Neuronal stem cell (in vitro differentiated cells): ENCODE data around the gene OSBPL2.
A peak's percentile ranks its signal among the peaks of the same experiment; 100 is the strongest.

Experiments used
- DNase-seq: peaks from one replicate; pipeline ENCODE4 v3.0.0-alpha.2; 2013; ENCODE audit warnings: low spot score
- H2AFZ ChIP-seq: one replicate; pipeline ENCODE4 v1.6.1; 2013; ENCODE audit warnings: mild to moderate bottlenecking, low read length, inconsistent platforms
- H2AK5ac ChIP-seq: 2 replicates; pipeline ENCODE4 v1.6.1; 2013; ENCODE audit warnings: low read depth, mild to moderate bottlenecking, inconsistent platforms, low read length, moderate library complexity, mixed read lengths
- H2BK120ac ChIP-seq: 2 replicates; pipeline ENCODE4 v1.6.1; 2013; ENCODE audit warnings: low read depth, mild to moderate bottlenecking, inconsistent platforms, low read length, moderate library complexity, mixed read lengths
- H2BK12ac ChIP-seq: one replicate; pipeline ENCODE4 v1.6.1; 2013; ENCODE audit warnings: low read length, inconsistent platforms
- H2BK15ac ChIP-seq: 2 replicates; pipeline ENCODE4 v1.6.1; 2013; ENCODE audit warnings: mild to moderate bottlenecking, low read length, inconsistent platforms, mixed read lengths
- H2BK5ac ChIP-seq: one replicate; pipeline ENCODE4 v1.6.1; 2013; ENCODE audit warnings: inconsistent platforms, mild to moderate bottlenecking, low read length, moderate library complexity
- H3K14ac ChIP-seq: one replicate; pipeline ENCODE4 v1.6.1; 2013; ENCODE audit warnings: low read length, inconsistent platforms
- H3K18ac ChIP-seq: 2 replicates; pipeline ENCODE4 v1.6.1; 2013; ENCODE audit warnings: low read length, inconsistent platforms
- H3K23ac ChIP-seq: 2 replicates; pipeline ENCODE4 v1.6.1; 2013; ENCODE audit warnings: low read depth, mild to moderate bottlenecking, mixed read lengths, low read length, inconsistent platforms; ENCODE audit not compliant: poor library complexity
- H3K27ac ChIP-seq: replicated peaks from 3 replicates; pipeline ENCODE4 v1.5.1; 2013; ENCODE audit warnings: low read length, inconsistent platforms
- H3K27me3 ChIP-seq, 3 experiments: 2 replicates each; pipeline ENCODE4 v1.6.1; 2013; ENCODE audit warnings: low read length in 3 of 3, mild to moderate bottlenecking in 2 of 3, inconsistent platforms in 1 of 3, low read depth in 1 of 3, mixed read lengths in 1 of 3, moderate library complexity in 1 of 3; ENCODE audit not compliant: control insufficient read depth in 3 of 3, insufficient read depth in 3 of 3
- H3K36me3 ChIP-seq, 2 donors: replicated peaks in 1 of 2; 2 replicates each; pipeline ENCODE4 v1.6.1; 2013; ENCODE audit warnings: low read length in 2 of 2; ENCODE audit not compliant: control insufficient read depth in 2 of 2, insufficient read depth in 2 of 2
- H3K4ac ChIP-seq: 2 replicates; pipeline ENCODE4 v1.6.1; 2013; ENCODE audit warnings: inconsistent platforms, mild to moderate bottlenecking, low read length, moderate library complexity
- H3K4me1 ChIP-seq, 2 donors: 1 replicate in 1 of 2; 2 replicates in 1 of 2; pipeline ENCODE4 v1.6.1; 2013; ENCODE audit warnings: low read length in 2 of 2, low read depth in 1 of 2; ENCODE audit not compliant: control insufficient read depth in 2 of 2, insufficient read depth in 1 of 2
- H3K4me2 ChIP-seq: one replicate; pipeline ENCODE4 v1.6.1; 2013; ENCODE audit warnings: mild to moderate bottlenecking, low read length, inconsistent platforms; ENCODE audit not compliant: insufficient read depth, poor library complexity, severe bottlenecking
- H3K4me3 ChIP-seq, 2 donors: 2 replicates each; pipeline ENCODE4 v1.5.1; 2013; ENCODE audit warnings: low read length in 2 of 2, mild to moderate bottlenecking in 2 of 2, inconsistent platforms in 1 of 2, moderate library complexity in 1 of 2
- H3K79me1 ChIP-seq: one replicate; pipeline ENCODE4 v1.6.1; 2013; ENCODE audit warnings: low read depth, mild to moderate bottlenecking, inconsistent platforms, low read length, moderate library complexity
- H3K9ac ChIP-seq: one replicate; pipeline ENCODE4 v1.6.1; 2013; ENCODE audit warnings: mild to moderate bottlenecking, low read depth, low read length, inconsistent platforms; ENCODE audit not compliant: poor library complexity
- H3K9me3 ChIP-seq, 2 donors: replicated peaks in 1 of 2; 2 replicates each; pipeline versions ENCODE3 to v1.6.1; 2013; ENCODE audit warnings: low read length in 2 of 2, mild to moderate bottlenecking in 2 of 2, inconsistent platforms in 1 of 2, low read depth in 1 of 2, mixed read lengths in 1 of 2, moderate library complexity in 1 of 2; ENCODE audit not compliant: control insufficient read depth in 2 of 2, insufficient read depth in 1 of 2
- H4K8ac ChIP-seq: one replicate; pipeline ENCODE4 v1.6.1; 2013; ENCODE audit warnings: low read depth, mild to moderate bottlenecking, inconsistent platforms, low read length, moderate library complexity
- H4K91ac ChIP-seq: one replicate; pipeline ENCODE4 v1.6.1; 2013; ENCODE audit warnings: low read length, low read depth, mild to moderate bottlenecking, inconsistent platforms; ENCODE audit not compliant: poor library complexity
- WGBS, 2 donors: extraction: QIAGEN DNeasy Blood & Tissue Kit; methylation state at CpG; one replicate each; pipeline ENCODE4 v1.1.7; 2013; ENCODE audit warnings: missing lambda C conversion rate in 2 of 2, mixed read lengths in 1 of 2; ENCODE audit not compliant: insufficient read length in 2 of 2, insufficient replicate concordance in 1 of 2; ENCODE audit errors: extremely low coverage in 2 of 2; 5-methylcytosine and 5-hydroxymethylcytosine counted together

Gene OSBPL2

GRCh38 chr20:62333820-62334595 is 95.7 kb downstream of the OSBPL2 start:
- H3K18ac ChIP-seq: no peak overlapping the region
- no peak overlapping the region for H2AFZ ChIP-seq
- H2AK5ac ChIP-seq: no peak overlapping the region
- no peak overlapping the region for H3K4ac ChIP-seq
- H3K9me3 ChIP-seq: peaks cover 0 to 5% of the 10 kb centered on the region in 2 donors
- no peak overlapping the region for H4K91ac ChIP-seq
- no peak for DNase-seq
- H3K23ac ChIP-seq: peak overlapping the region; percentile 65
- peaks cover 13% of the 10 kb centered on the region for H3K79me1 ChIP-seq
- no peak overlapping the region for H2BK5ac ChIP-seq
- H3K9ac ChIP-seq: no peak overlapping the region
- peak overlapping the region; percentile 17 for H4K8ac ChIP-seq
- no peak overlapping the region for H3K14ac ChIP-seq
- no CpG with 5 or more reads among the region's 37 CpGs for whole genome bisulfite sequencing, 2 donors
- H3K4me1 ChIP-seq: peaks cover 0 to 3% of the 10 kb centered on the region in 2 donors
- H2BK120ac ChIP-seq: no peak overlapping the region
- H3K4me2 ChIP-seq: no peak overlapping the region
- H3K36me3 ChIP-seq: peaks cover 53 to 61% of the 10 kb centered on the region in 2 donors
- H2BK15ac ChIP-seq: no peak overlapping the region
- H3K4me3 ChIP-seq: peak overlapping the region in 1 of 2 donors; percentile 4
- peaks cover 0 to 2% (median 0%) of the 10 kb centered on the region in 3 experiments for H3K27me3 ChIP-seq
- no peak overlapping the region for H2BK12ac ChIP-seq
- H3K27ac ChIP-seq: no peak overlapping the region

DNA sequence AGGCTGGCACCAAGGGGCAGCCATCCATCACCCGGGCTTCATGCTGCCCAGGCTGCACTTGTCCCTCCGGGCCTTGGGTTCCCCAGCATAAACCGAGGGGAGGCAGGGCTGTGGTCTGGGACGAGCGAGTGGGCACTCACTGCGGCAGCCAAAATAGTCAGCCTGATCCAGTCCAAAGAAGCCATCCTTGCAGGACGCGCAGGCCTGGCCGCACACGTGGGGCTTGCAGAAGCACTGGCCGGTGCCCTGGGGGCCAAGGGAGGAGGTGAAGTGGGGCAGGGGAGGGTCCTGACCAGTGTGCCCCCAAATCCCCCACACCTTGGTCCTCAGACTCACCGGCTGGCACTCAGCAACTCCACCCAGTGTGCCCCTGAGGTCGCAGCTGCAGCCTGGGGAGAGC is 96.6 kb downstream of the OSBPL2 start:
- H2BK12ac ChIP-seq: no peak overlapping the region
- H3K4ac ChIP-seq: no peak overlapping the region
- no CpG with 5 or more reads among the region's 13 CpGs for WGBS, 2 donors
- H2BK5ac ChIP-seq: peak overlapping the region; percentile 39
- H3K36me3 ChIP-seq: peaks cover 51 to 59% of the 10 kb centered on the region in 2 donors
- H2BK120ac ChIP-seq: no peak overlapping the region
- H3K4me2 ChIP-seq: no peak overlapping the region
- peaks cover 0 to 2% (median 0%) of the 10 kb centered on the region in 3 experiments for H3K27me3 ChIP-seq
- no peak for DNase-seq
- H3K18ac ChIP-seq: no peak overlapping the region
- no peak overlapping the region for H3K9ac ChIP-seq
- H3K27ac ChIP-seq: no peak overlapping the region
- no peak overlapping the region for H2BK15ac ChIP-seq
- peaks cover 12% of the 10 kb centered on the region for H3K79me1 ChIP-seq
- peaks cover 0 to 5% of the 10 kb centered on the region in 2 donors for H3K9me3 ChIP-seq
- no peak overlapping the region for H2AK5ac ChIP-seq
- no peak overlapping the region for H2AFZ ChIP-seq
- H3K14ac ChIP-seq: no peak overlapping the region
- no peak overlapping the region for H4K91ac ChIP-seq
- no peak overlapping the region for H4K8ac ChIP-seq
- H3K4me1 ChIP-seq: peaks cover 0 to 3% of the 10 kb centered on the region in 2 donors
- H3K23ac ChIP-seq: no peak overlapping the region
- H3K4me3 ChIP-seq: no peak overlapping the region

- Histone ChIP-seq H2BK15ac (no peak overlapping the region), H2AK5ac (no peak overlapping the region), H3K23ac (no peak overlapping the region), H4K91ac (no peak overlapping the region), H3K18ac (no peak overlapping the region), H3K4me2 (no peak overlapping the region), H2BK120ac (no peak overlapping the region), H3K4me1 (peaks cover 0 to 3% of the 10 kb centered on the region in 2 donors), H3K4ac (no peak overlapping the region), H3K9me3 (peaks cover 0 to 5% of the 10 kb centered on the region in 2 donors), H4K8ac (no peak overlapping the region), H2AFZ (no peak overlapping the region), H3K9ac (no peak overlapping the region), H2BK12ac (no peak overlapping the region), H3K27me3 (peaks cover 0 to 2% (median 0%) of the 10 kb centered on the region in 3 experiments), H3K79me1 (peaks cover 12% of the 10 kb centered on the region), H3K27ac (no peak overlapping the region), H3K4me3 (no peak overlapping the region), H3K36me3 (peaks cover 49 to 54% of the 10 kb centered on the region in 2 donors), H3K14ac (no peak overlapping the region), H2BK5ac (no peak overlapping the region)
- DNase-seq: no peak
- no CpG with 5 or more reads among the region's 6 CpGs for WGBS, 2 donors
These were observed 97.2 kb downstream of the OSBPL2 start for GRCh38 chr20:62335532-62335931.

GRCh38 chr20:62336329-62336728 is 98.0 kb downstream of the OSBPL2 start:
- H3K4me2 ChIP-seq: no peak overlapping the region
- H4K8ac ChIP-seq: no peak overlapping the region
- H3K14ac ChIP-seq: no peak overlapping the region
- no peak overlapping the region for H2BK120ac ChIP-seq
- no peak overlapping the region for H3K4ac ChIP-seq
- H2BK15ac ChIP-seq: no peak overlapping the region
- no peak overlapping the region for H2BK12ac ChIP-seq
- peak overlapping the region in 1 of 2 donors; percentile 36 for H3K4me3 ChIP-seq
- no peak overlapping the region for H3K18ac ChIP-seq
- H2AFZ ChIP-seq: no peak overlapping the region
- no peak overlapping the region for H4K91ac ChIP-seq
- no peak overlapping the region for H3K27ac ChIP-seq
- DNase-seq: no peak
- no CpG with 5 or more reads among the region's 11 CpGs for WGBS, 2 donors
- no peak overlapping the region for H3K9ac ChIP-seq
- H3K23ac ChIP-seq: peak overlapping the region; percentile 37
- peak overlapping the region; percentile 87 for H2BK5ac ChIP-seq
- H3K4me1 ChIP-seq: peaks cover 0 to 3% of the 10 kb centered on the region in 2 donors
- peaks cover 0 to 2% (median 0%) of the 10 kb centered on the region in 3 experiments for H3K27me3 ChIP-seq
- no peak overlapping the region for H2AK5ac ChIP-seq
- H3K9me3 ChIP-seq: peaks cover 0 to 5% of the 10 kb centered on the region in 2 donors
- H3K79me1 ChIP-seq: peaks cover 12% of the 10 kb centered on the region
- peaks cover 51 to 52% of the 10 kb centered on the region in 2 donors for H3K36me3 ChIP-seq
